GM18499 (cell line): ENCODE measurements around the gene SET.

Experiments
- ATAC-seq: cut with Tn5 transposase; IDR thresholded peaks from one replicate; pipeline ENCODE4 v1.9.1; 2021; ENCODE audit warnings: moderate number of reproducible peaks; ENCODE audit not compliant: insufficient read depth, unreplicated experiment

The SET gene

DNA sequence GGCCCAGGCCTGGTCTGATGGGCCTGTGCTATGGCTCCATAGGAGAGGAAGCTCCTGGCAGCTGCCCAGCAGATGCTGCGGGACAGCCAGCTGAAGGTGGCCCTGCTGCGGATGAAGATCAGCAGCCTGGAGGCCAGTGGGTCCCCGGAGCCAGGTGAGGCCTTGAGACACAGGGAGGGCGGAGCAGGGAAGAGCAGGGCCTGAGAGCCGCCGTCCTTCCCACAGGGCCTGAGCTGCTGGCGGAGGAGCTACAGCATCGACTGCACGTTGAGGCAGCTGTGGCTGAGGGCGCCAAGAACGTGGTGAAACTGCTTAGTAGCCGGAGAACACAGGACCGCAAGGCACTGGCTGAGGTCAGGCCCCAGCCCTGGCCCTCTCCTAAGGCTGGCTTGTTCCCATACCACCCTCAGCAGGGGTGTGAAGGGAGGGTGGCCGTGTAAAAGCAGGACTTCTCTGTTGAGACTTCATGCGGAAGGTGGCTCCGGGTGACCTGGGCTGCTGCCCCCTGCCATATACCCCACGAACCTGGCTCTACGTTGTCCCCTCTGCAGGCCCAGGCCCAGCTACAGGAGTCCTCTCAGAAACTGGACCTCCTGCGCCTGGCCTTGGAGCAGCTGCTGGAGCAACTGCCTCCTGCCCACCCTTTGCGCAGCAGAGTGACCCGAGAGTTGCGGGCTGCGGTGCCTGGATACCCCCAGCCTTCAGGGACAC is 17.8 kb downstream of the SET start:
- ATAC-seq, result no peak

- ATAC-seq, result no peak
Measured at GRCh38 chr9:128707446-128707845, 18.4 kb downstream of the SET start.

- ATAC-seq, result no peak
Measured at GRCh38 chr9:128712451-128713410, 23.7 kb downstream of the SET start.

- no peak for ATAC-seq
Measured at GRCh38 chr9:128713411-128713780, 24.4 kb downstream of the SET start.

DNA sequence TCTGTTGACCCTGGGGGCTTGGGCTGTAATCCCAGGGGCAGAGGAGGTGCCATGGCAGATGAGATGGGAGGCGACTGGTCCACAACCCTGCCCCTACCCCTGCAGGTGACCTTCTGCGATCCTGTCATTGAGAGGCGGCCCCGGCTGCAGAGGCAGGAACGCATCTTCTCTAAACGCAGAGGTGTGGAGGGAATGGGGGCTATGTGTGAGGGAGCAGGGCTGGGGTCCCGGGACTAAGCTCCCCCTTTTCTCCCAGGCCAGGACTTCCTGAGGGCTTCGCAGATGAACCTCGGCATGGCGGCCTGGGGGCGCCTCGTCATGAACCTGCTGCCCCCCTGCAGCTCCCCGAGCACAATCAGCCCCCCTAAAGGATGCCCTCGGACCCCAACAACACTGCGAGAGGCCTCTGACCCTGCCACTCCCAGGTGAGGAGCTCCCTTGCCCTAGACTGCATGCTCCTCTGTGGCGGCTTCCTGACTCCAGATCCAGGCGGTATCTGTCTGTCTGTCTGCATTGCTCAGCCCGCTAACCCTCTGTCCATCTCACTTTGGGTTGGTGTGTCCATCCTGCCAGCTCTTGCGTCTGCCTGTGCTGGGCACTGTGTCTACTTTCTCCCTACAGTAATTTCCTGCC is 25.0 kb downstream of the SET start:
- ATAC-seq, result no peak

- no peak for ATAC-seq
Measured at GRCh38 chr9:128714586-128715435, 25.8 kb downstream of the SET start.

DNA sequence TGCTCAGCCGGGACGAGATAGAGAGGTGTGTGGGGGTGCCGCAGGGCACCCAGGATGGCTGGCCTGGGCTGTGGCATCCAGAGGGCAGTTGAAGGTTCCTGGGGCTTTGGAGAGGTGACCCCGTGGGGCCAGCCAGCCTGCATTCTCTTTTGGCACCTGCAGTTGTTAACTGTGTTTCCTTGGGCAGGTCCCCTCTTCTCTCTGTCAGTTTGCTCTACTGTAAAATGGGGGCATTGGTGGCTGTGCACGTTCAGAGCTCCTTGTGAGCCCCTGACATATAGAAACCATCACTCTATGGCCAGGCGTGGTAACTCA is 26.4 kb downstream of the SET start:
- ATAC-seq, result no peak

DNA sequence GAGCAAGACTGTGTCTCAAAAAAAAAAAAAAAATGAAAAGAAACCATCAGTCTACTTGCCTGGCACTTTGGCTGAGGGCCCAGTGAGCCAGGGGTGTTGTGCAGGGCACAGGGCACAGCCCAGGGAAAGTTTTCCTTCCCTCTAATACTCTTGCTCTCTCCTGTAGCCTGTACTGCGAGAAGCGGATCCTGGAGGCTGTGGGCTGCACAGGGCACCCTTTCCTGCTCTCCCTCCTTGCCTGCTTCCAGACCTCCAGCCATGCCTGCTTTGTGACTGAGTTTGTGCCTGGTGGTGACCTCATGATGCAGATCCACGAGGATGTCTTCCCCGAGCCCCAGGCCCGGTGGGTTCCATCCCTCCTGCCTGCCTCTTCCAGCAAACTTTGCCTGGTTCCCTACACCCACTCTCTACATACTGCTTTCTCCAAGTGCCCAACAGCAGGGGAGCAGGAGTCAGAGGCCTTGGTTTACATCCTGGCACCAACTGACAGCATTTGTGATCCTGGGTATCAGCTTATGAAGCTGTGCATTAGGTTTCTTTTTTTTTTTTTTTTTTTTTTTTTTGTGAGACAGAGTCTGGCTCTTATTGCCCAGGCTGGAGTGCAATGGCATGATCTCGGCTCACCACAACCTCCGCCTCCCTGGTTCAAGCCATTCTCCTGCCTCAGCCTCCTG is 27.7 kb downstream of the SET start:
- no peak for ATAC-seq

- no peak for ATAC-seq
Measured at GRCh38 chr9:128718047-128718446, 29.0 kb downstream of the SET start.

DNA sequence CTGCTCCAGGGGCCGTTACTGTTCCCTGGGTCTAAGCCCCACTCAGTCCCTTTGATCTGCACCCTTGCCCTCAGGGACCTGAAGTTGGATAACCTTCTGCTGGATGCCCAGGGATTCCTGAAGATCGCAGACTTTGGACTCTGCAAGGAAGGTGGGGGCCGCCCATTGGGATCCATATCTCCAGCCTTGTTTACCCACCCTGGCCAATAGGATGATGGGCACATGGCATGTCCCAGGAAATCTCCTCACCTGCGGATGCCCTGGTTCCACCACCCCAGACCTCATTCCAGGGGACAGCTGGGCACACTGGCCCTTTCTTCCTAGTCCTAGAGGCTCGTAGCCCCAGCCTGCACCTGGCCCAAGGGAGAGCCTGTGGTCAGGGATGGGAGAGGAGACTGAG is 29.5 kb downstream of the SET start:
- no peak for ATAC-seq

DNA sequence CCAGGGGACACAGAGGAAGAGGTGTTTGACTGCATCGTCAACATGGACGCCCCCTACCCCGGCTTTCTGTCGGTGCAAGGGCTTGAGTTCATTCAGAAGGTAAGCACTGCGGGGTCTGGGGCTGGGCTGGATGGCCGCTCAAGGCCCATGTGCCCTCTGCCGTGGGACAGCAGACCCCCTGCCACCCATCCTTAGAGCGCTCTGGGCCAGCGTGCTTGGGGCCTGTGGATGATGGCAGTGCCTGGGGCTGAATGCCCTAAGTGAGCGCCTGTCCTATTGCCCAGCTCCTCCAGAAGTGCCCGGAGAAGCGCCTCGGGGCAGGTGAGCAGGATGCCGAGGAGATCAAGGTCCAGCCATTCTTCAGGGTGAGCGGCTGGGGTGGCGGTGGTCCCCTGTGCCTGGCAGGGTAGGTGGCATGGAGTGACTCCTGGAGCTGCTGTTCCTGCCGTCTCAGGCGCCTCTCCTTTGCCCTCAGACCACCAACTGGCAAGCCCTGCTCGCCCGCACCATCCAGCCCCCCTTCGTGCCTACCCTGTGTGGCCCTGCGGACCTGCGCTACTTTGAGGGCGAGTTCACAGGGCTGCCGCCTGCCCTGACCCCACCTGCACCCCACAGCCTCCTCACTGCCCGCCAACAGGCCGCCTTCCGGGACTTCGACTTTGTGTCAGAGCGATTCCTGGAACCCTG is 31.0 kb downstream of the SET start:
- ATAC-seq, result no peak

DNA sequence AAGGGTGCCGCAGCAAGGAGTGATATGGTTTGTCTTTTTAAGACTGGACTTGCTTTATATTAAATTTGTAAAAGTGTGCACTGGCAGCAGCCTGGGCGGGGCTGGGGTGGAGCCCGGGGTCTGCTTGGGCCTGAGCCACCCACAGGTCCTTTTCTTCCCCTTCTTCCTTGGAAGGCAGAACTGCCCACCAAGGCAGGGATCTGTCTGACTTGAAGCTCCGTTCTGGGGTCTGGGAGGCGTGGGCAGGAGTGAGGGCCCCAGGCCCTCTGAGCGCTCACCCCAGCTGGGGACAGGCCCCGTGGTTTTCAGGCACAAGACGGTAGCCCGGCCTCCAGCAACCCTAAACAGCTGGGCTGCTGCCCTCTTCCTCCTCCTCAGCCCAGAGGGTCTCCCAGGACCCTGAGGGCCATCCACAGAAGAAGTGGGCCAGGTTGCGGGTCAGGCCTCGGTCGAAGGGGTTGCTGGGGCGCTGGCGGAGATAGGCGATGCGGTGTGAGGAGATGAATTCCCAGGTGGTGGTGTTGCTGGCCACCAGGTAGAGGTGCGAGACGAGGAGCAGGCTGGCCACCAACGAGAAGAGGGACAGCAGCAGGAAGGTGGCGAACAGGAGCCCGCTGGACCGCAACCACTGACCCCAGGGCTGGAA is 31.9 kb downstream of the SET start:
- ATAC-seq, result no peak

GRCh38 chr9:128721487-128722010 is 32.5 kb downstream of the SET start:
- ATAC-seq, result no peak

DNA sequence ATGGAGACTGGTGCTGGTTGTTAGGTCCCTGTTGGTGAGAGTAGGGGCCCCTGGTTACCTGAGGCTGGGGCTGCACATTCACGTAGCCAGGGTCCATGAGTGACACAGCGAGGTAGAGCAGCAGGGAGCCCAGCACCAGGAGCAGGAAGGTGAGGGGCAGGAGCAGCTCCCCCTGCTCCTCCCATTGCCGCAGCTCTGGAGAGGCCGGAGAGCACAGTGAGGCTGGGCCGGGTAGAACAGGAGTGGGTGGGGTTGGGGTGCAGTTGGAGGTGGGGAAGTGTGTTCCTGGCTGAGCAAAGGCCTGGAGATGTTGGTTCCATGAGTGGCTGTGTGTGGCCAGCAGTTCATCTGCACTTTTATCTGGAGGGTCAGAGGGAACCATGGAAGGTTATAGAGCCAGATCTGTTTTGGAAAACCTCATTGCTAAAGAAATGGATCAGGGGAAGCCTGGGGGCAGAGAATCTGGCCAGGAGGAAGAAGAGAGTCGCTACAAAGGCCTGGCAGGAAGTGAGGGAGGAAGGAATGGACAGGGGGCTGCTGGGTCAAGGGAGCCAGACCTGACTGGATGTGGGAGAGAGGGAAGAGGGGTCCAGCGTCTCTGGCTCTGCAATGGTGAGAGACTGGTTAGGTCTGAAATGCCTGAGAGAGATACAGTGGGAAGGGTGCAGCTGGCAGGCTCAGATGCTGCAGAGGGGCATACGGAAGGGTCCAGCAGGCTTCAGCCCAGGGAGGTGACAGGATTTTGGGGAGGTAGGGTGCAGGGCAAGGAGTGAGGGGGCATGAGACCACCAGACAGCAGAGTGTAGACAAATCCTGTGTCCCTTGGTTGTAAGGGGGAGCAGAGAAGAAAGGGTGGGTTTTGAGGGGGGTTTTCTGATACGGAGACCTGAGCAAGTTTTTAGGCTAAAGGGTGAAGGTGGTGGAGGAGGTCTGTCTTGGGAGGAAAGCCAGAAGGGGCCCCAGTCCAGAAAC is 33.6 kb downstream of the SET start:
- no peak for ATAC-seq

- no peak for ATAC-seq
Measured at GRCh38 chr9:128723352-128723865, 34.4 kb downstream of the SET start.

DNA sequence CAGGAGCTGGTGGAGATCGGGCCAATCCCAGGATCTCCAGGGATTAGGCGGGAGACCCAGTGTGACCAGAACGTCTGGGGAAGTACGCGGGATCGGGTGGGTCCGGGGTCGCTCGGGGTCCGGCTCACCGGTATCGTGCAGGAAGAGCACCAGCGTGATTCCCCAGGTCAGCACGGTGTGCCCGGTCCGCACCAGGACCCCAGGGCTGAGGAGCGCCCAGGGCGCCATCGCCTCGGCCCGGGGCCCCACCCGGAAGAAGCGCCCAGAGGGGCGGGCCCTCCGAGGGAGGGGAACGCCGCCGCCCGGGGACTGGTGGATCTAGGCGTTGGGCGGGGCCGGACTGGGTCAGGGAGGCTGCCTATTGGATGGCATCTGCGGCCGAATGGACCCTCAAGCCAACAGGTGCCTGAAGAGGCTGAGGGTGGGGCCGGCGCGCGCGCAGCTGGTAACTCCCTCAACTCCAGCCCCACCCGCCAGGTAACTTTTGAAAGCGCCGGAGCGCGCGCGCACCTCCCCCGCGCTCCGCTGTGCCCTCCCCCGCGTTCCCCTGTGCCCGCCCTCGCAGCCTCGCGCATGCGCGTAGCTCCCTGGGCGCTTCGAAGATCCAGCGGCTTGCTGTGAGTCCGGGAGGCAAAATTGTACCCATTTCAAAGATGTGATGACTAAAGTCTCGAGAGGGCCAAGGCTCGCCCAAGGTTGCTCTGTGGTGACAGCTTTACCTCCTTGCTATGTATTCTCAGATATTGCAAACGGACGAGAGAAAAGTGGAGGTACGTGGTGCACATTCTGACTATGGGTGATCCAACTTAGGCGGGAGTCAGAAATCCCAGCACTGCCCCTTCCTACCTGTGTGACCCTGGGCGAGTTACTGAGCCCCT is 35.1 kb downstream of the SET start, which contains the start of gene ZDHHC12:
Gene ZDHHC12 (minus strand): TSS at position 262 of the 878 bp plus-strand sequence. CDS start 34 bp downstream, at position 228.
- peak; percentile 71 for ATAC-seq
